Measurements from ENCODE around the gene USH1C.

DNA sequence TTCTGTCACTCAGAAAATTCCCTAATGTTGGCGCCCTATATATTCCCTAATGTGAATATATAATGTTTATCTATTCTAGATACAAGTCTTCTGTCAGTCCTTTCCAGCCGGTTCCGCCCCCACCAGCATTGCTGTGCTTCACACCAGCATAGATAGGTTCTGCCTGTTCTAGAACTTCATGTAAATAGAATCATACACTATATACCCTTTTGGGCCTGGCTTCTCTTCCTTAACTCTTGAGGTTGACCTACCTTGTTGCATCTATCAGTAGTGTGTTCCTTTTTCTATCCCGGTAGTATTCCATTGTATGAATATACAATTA, 37.5 kb upstream of the USH1C start:
- no peak for TF ChIP-seq CEBPB (IDR thresholded peaks at IDR 0.05; ENCODE audit: low read depth, low read length)
- TF ChIP-seq, protein P1, sequence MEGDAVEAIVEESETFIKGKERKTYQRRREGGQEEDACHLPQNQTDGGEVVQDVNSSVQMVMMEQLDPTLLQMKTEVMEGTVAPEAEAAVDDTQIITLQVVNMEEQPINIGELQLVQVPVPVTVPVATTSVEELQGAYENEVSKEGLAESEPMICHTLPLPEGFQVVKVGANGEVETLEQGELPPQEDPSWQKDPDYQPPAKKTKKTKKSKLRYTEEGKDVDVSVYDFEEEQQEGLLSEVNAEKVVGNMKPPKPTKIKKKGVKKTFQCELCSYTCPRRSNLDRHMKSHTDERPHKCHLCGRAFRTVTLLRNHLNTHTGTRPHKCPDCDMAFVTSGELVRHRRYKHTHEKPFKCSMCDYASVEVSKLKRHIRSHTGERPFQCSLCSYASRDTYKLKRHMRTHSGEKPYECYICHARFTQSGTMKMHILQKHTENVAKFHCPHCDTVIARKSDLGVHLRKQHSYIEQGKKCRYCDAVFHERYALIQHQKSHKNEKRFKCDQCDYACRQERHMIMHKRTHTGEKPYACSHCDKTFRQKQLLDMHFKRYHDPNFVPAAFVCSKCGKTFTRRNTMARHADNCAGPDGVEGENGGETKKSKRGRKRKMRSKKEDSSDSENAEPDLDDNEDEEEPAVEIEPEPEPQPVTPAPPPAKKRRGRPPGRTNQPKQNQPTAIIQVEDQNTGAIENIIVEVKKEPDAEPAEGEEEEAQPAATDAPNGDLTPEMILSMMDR (conservative IDR thresholded peaks at IDR 0.05; ENCODE audit: low read depth, low read length) = no peak
- TF ChIP-seq POLR2A (IDR thresholded peaks at IDR 0.05; ENCODE audit: low read depth, low read length) = no peak
- no peak for TF ChIP-seq MAZ (IDR thresholded peaks at IDR 0.05; ENCODE audit: borderline replicate concordance, low read depth, low read length)
- TF ChIP-seq, protein P2, sequence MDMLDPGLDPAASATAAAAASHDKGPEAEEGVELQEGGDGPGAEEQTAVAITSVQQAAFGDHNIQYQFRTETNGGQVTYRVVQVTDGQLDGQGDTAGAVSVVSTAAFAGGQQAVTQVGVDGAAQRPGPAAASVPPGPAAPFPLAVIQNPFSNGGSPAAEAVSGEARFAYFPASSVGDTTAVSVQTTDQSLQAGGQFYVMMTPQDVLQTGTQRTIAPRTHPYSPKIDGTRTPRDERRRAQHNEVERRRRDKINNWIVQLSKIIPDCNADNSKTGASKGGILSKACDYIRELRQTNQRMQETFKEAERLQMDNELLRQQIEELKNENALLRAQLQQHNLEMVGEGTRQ (IDR thresholded peaks at IDR 0.05; ENCODE audit: low read depth, low read length) = no peak
- no peak for TF ChIP-seq MAFK (IDR thresholded peaks at IDR 0.05; ENCODE audit: low read depth, low read length)
- TF ChIP-seq NFE2L2 (IDR thresholded peaks at IDR 0.05; ENCODE audit: low read depth, low read length) = no peak
- no peak for TF ChIP-seq RAD21 (IDR thresholded peaks at IDR 0.05; ENCODE audit: low read length)
- no peak for TF ChIP-seq SMC3 (IDR thresholded peaks at IDR 0.05; ENCODE audit: low read depth, low read length)
- TF ChIP-seq, protein P3, sequence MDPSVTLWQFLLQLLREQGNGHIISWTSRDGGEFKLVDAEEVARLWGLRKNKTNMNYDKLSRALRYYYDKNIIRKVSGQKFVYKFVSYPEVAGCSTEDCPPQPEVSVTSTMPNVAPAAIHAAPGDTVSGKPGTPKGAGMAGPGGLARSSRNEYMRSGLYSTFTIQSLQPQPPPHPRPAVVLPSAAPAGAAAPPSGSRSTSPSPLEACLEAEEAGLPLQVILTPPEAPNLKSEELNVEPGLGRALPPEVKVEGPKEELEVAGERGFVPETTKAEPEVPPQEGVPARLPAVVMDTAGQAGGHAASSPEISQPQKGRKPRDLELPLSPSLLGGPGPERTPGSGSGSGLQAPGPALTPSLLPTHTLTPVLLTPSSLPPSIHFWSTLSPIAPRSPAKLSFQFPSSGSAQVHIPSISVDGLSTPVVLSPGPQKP (IDR thresholded peaks at IDR 0.05; ENCODE audit: borderline replicate concordance, low read depth, low read length) = no peak
- no peak for TF ChIP-seq MXI1 (IDR thresholded peaks at IDR 0.05; ENCODE audit: borderline replicate concordance, low read depth, low read length)
- TF ChIP-seq BHLHE40 (IDR thresholded peaks at IDR 0.05; ENCODE audit: low read depth, low read length) = no peak
- TF ChIP-seq FOS (IDR thresholded peaks at IDR 0.05; ENCODE audit: low read depth, low read length) = no peak

Measured in IMR-90 (cell line).